Endodermal cell (in vitro differentiated cells): Measurements from ENCODE around the gene CERT1. TPM values are rescaled to one million over a fixed set of nuclear protein-coding genes. Genes with fewer than 3 reads are reported as not detected.

Experiments
- DNase-seq: peaks from one replicate; pipeline ENCODE4 v3.0.0-alpha.2; 2017
- H3K27ac ChIP-seq: 2 replicates; pipeline ENCODE4 v1.5.1; 2013; ENCODE audit warnings: mild to moderate bottlenecking, low read depth, low read length, moderate library complexity
- H3K27me3 ChIP-seq: 2 replicates; pipeline ENCODE4 v1.6.1; 2013; ENCODE audit warnings: mild to moderate bottlenecking, low read length, moderate library complexity; ENCODE audit not compliant: insufficient read depth, control insufficient read depth, poor library complexity, severe bottlenecking
- H3K36me3 ChIP-seq: 2 replicates; pipeline ENCODE4 v1.7.0; 2013; ENCODE audit warnings: mild to moderate bottlenecking, low read length, moderate library complexity; ENCODE audit not compliant: control insufficient read depth, insufficient read depth
- H3K4me1 ChIP-seq: one replicate; pipeline ENCODE4 v1.7.0; 2013; ENCODE audit warnings: low read length; ENCODE audit not compliant: control insufficient read depth, insufficient read depth
- H3K4me3 ChIP-seq: 2 replicates; pipeline ENCODE4 v1.5.1; 2013; ENCODE audit warnings: mild to moderate bottlenecking, low read length, moderate library complexity
- H3K9ac ChIP-seq: 2 replicates; pipeline ENCODE4 v1.6.1; 2013; ENCODE audit warnings: mild to moderate bottlenecking, low read length, moderate library complexity; ENCODE audit not compliant: poor library complexity, severe bottlenecking; ENCODE audit errors: extremely low read depth
- H3K9me3 ChIP-seq: 2 replicates; pipeline ENCODE4 v1.6.1; 2013; ENCODE audit warnings: mild to moderate bottlenecking, low read length, moderate library complexity; ENCODE audit not compliant: control insufficient read depth
- H3K27ac Mint-ChIP-seq: 2 replicates; pipeline ENCODE4 v1.8.0; 2020; ENCODE audit warnings: mixed read lengths
- H3K27me3 Mint-ChIP-seq: 2 replicates; pipeline ENCODE4 v1.8.0; 2021; ENCODE audit warnings: mild to moderate bottlenecking, mixed read lengths; ENCODE audit not compliant: insufficient read depth
- H3K36me3 Mint-ChIP-seq: 2 replicates; pipeline ENCODE4 v1.8.0; 2020; ENCODE audit warnings: low read depth, mixed read lengths
- H3K4me1 Mint-ChIP-seq: 2 replicates; pipeline ENCODE4 v1.8.0; 2020; ENCODE audit warnings: mixed read lengths
- H3K4me3 Mint-ChIP-seq: 2 replicates; pipeline ENCODE4 v1.8.0; 2020; ENCODE audit warnings: mild to moderate bottlenecking, moderate library complexity, mixed read lengths
- H3K9me3 Mint-ChIP-seq: 2 replicates; pipeline ENCODE4 v1.8.0; 2020; ENCODE audit warnings: mild to moderate bottlenecking, mixed read lengths
- CTCF ChIP-seq: fragments of 200-600 bp; sonication (generic); conservative IDR thresholded peaks from 2 replicates; pipeline ENCODE4 v1.5.0; 2021; ENCODE audit warnings: antibody characterized with exemption, mild to moderate bottlenecking
- WGBS, 2 experiments: methylation state at CpG; one replicate each; pipeline versions ENCODE4 v1.1.5 to v1.1.7; 2013; ENCODE audit warnings: missing lambda C conversion rate in 2 of 2, mixed read lengths in 1 of 2; ENCODE audit not compliant: insufficient coverage in 1 of 2, insufficient read length in 1 of 2; 5-methylcytosine and 5-hydroxymethylcytosine counted together
- total RNA-seq, 2 donors: library from RNA; stranded (reverse); fragmentation: NEBNext Ultra II Directional in 1 of 2; extraction: Animal tissue kit (Norgen Biotek cat#: 25700) in 1 of 2; gene quantifications; 2 replicates in 1 of 2; 3 replicates in 1 of 2; pipeline ENCODE4 v1.2.1, GENCODE V29; 2021

The CERT1 gene
- total RNA-seq, 2 donors from 2014 or later, result 51.0 to 73.5 TPM

GRCh38 chr5:75389430-75389829 lies 122.0 kb downstream of the CERT1 start:
- TF ChIP-seq CTCF, result no peak
- Mint-ChIP-seq H3K27ac (no peak overlapping the region), H3K4me1 (no peaks in the 10 kb centered on the region), H3K9me3 (no peaks in the 10 kb centered on the region), H3K27me3 (no peaks in the 10 kb centered on the region), H3K36me3 (peaks cover 42% of the 10 kb centered on the region), H3K4me3 (no peak overlapping the region)
- WGBS, 2 experiments, result 90% methylated on average over 2 of the region's 2 CpGs; no CpG with 5 or more reads in 1 of the 2 experiments
- Histone ChIP-seq H3K36me3 (peaks cover 54% of the 10 kb centered on the region), H3K27me3 (no peaks in the 10 kb centered on the region), H3K27ac (no peak overlapping the region), H3K4me1 (no peaks in the 10 kb centered on the region), H3K9ac (no peak overlapping the region), H3K4me3 (no peak overlapping the region), H3K9me3 (no peaks in the 10 kb centered on the region)
- no peak for DNase-seq

- Mint-ChIP-seq H3K4me1 (no peaks in the 10 kb centered on the region), H3K27me3 (no peaks in the 10 kb centered on the region), H3K27ac (no peak overlapping the region), H3K4me3 (no peak overlapping the region), H3K9me3 (no peaks in the 10 kb centered on the region), H3K36me3 (peaks cover 42% of the 10 kb centered on the region)
- WGBS, 2 experiments, result 96% methylated on average over 6 of the region's 6 CpGs; no CpG with 5 or more reads in 1 of the 2 experiments
- TF ChIP-seq CTCF, result no peak
- H3K9me3 ChIP-seq, result no peaks in the 10 kb centered on the region
- H3K27ac ChIP-seq, result no peak overlapping the region
- H3K9ac ChIP-seq, result no peak overlapping the region
- DNase-seq, result no peak
- H3K27me3 ChIP-seq, result no peaks in the 10 kb centered on the region
- H3K36me3 ChIP-seq, result peaks cover 57% of the 10 kb centered on the region
- no peak overlapping the region for H3K4me3 ChIP-seq
- no peaks in the 10 kb centered on the region for H3K4me1 ChIP-seq
Measured at GRCh38 chr5:75387806-75388205, 123.6 kb downstream of the CERT1 start.

DNA sequence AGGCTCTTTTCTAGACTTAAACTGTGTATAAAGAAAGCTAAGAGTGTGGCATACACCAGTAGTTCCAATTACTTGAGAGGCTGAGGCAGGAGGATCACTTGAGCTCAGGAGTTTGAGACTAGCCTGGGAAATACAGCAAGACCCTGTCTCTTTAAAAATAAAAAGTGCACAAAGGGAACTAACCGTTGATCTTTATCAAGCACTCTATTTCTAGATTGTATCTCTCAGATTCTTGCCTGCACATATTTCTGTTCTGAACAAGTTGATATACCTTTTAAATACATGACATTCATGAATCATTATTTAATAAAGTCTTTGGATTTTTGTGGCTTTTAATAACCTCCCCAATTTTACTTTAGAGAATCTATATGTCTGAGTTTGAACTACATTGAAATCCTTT lies 127.2 kb downstream of the CERT1 start:
- H3K9me3 ChIP-seq, result no peaks in the 10 kb centered on the region
- no peak overlapping the region for H3K4me3 Mint-ChIP-seq

More for the DNA sequence above, 127.2 kb downstream of the CERT1 start:
- no peaks in the 10 kb centered on the region for H3K4me1 Mint-ChIP-seq
- H3K27ac Mint-ChIP-seq, result no peak overlapping the region
- WGBS, 2 experiments, result 100% methylated on average over 1 of the region's 1 CpG
- DNase-seq, result no peak
- H3K36me3 ChIP-seq, result peaks cover 78% of the 10 kb centered on the region
- H3K27me3 Mint-ChIP-seq, result no peaks in the 10 kb centered on the region
- H3K9ac ChIP-seq, result no peak overlapping the region
- H3K27ac ChIP-seq, result no peak overlapping the region
- no peaks in the 10 kb centered on the region for H3K27me3 ChIP-seq
- TF ChIP-seq CTCF, result no peak
- no peaks in the 10 kb centered on the region for H3K9me3 Mint-ChIP-seq
- no peak overlapping the region for H3K4me3 ChIP-seq
- peaks cover 57% of the 10 kb centered on the region for H3K36me3 Mint-ChIP-seq
- H3K4me1 ChIP-seq, result no peaks in the 10 kb centered on the region
